ENCODE data around the gene NKX2-8.

NKX2-8 gene

GRCh38 chr14:36580856-36581831, 1.3 kb downstream of the NKX2-8 start:
- ATAC-seq, result peak; percentile 26; the same call in 2 of the 3 replicates
- TF ChIP-seq PPARA (CRISPR knock-in tag; IDR thresholded peaks at IDR 0.05; ENCODE audit: borderline replicate concordance) (no peak), ARNTL (CRISPR knock-in tag; IDR thresholded peaks at IDR 0.05; ENCODE audit: borderline replicate concordance, low read depth) (no peak), BACH2 (CRISPR knock-in tag; IDR thresholded peaks at IDR 0.05; ENCODE audit: borderline replicate concordance) (no peak), ZFP3 (CRISPR knock-in tag; IDR thresholded peaks at IDR 0.05) (no peak), CREB5 (CRISPR knock-in tag; IDR thresholded peaks at IDR 0.05; ENCODE audit: low read depth) (no peak), ZNF8 (CRISPR knock-in tag; IDR thresholded peaks at IDR 0.05) (no peak), ZFP30 (CRISPR knock-in tag; IDR thresholded peaks at IDR 0.05) (no peak), ISL1 (CRISPR knock-in tag; IDR thresholded peaks at IDR 0.05) (no peak), RARB (CRISPR knock-in tag; IDR thresholded peaks at IDR 0.05) (no peak), TCF4 (CRISPR knock-in tag; IDR thresholded peaks at IDR 0.05; ENCODE audit: borderline replicate concordance) (no peak), TOX (CRISPR knock-in tag; IDR thresholded peaks at IDR 0.05; ENCODE audit: borderline replicate concordance) (no peak)

- TF ChIP-seq SNAI2 (CRISPR knock-in tag; IDR thresholded peaks at IDR 0.05) (no peak), TSHZ2 (CRISPR knock-in tag; IDR thresholded peaks at IDR 0.05) (no peak), RARB (CRISPR knock-in tag; IDR thresholded peaks at IDR 0.05) (no peak), BACH2 (CRISPR knock-in tag; IDR thresholded peaks at IDR 0.05; ENCODE audit: borderline replicate concordance) (no peak), ZNF8 (CRISPR knock-in tag; IDR thresholded peaks at IDR 0.05) (no peak), CSDC2 (CRISPR knock-in tag; IDR thresholded peaks at IDR 0.05) (no peak)
- no peak for ATAC-seq
These were observed 2.1 kb downstream of the NKX2-8 start for GRCh38 chr14:36580141-36580855.

DNA sequence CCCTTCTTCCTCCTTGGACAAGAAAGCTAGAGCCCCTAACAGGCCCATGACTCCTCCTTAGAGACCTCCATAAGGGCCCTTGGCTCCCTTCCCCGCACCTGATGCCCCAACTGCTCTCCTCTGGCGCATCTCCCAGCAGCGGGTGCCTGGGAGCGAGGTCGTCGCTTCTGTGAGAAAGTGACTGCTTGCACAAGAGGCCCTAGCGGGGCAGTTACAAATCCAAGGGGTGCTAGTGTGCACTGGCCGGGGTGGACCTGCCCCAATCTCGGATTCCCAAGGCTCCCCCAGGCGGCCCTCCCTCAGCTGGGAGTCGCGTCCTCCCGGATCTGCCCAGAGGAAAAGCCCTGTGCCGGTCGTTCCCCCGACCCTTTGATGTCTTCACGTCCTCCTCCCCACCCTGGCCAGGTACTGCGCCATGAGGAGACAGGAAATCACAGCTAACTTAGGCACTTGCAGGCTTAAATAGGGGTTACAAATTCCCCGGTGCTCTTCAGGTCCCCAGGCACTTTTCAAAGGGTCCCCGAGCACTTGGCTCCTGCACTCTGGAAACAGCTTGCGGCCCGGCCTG, 2.8 kb downstream of the NKX2-8 start:
- ATAC-seq, result no peak
- TF ChIP-seq POU6F1 (CRISPR knock-in tag; IDR thresholded peaks at IDR 0.05; ENCODE audit: borderline replicate concordance, low read depth) (no peak), ARNTL (CRISPR knock-in tag; IDR thresholded peaks at IDR 0.05; ENCODE audit: borderline replicate concordance, low read depth) (no peak), TOX (CRISPR knock-in tag; IDR thresholded peaks at IDR 0.05; ENCODE audit: borderline replicate concordance) (no peak), TCF4 (CRISPR knock-in tag; IDR thresholded peaks at IDR 0.05; ENCODE audit: borderline replicate concordance) (no peak), PATZ1 (CRISPR knock-in tag; IDR thresholded peaks at IDR 0.05; ENCODE audit: borderline replicate concordance) (no peak), ZNF70 (CRISPR knock-in tag; IDR thresholded peaks at IDR 0.05) (no peak), SNAI2 (CRISPR knock-in tag; IDR thresholded peaks at IDR 0.05) (no peak), GLIS3 (CRISPR knock-in tag; IDR thresholded peaks at IDR 0.05) (no peak), CREB5 (CRISPR knock-in tag; IDR thresholded peaks at IDR 0.05; ENCODE audit: low read depth) (no peak), ISL1 (CRISPR knock-in tag; IDR thresholded peaks at IDR 0.05) (no peak), ZNF565 (CRISPR knock-in tag; conservative IDR thresholded peaks at IDR 0.05; ENCODE audit: low read depth) (no peak), CSRNP3 (CRISPR knock-in tag; IDR thresholded peaks at IDR 0.05) (no peak), TSHZ2 (CRISPR knock-in tag; IDR thresholded peaks at IDR 0.05) (no peak), CSDC2 (CRISPR knock-in tag; IDR thresholded peaks at IDR 0.05) (no peak)
